Breast epithelium (tissue), 3 donors: Measurements from ENCODE around the gene ALX1.

Source experiments
- POLR2A ChIP-seq: fragments of 450-650 bp; IDR thresholded peaks from one replicate; pipeline ENCODE4 v1.6.1; 2016; ENCODE audit warnings: antibody characterized with exemption, mild to moderate bottlenecking, moderate library complexity
- POLR2AphosphoS5 ChIP-seq, 3 donors: sonication (generic); formaldehyde crosslinking; IDR thresholded peaks; one replicate each; pipeline ENCODE4 v1.6.1; 2017; ENCODE audit warnings: antibody characterized with exemption in 3 of 3
- TF ChIP-seq, protein P1 (sequence below), 3 donors: fragments of 450-650 bp; IDR thresholded peaks; one replicate each; pipeline ENCODE4 v1.5.1; 2016 to 2017; ENCODE audit warnings: antibody characterized with exemption in 3 of 3, mild to moderate bottlenecking in 3 of 3, moderate library complexity in 3 of 3

DNA sequence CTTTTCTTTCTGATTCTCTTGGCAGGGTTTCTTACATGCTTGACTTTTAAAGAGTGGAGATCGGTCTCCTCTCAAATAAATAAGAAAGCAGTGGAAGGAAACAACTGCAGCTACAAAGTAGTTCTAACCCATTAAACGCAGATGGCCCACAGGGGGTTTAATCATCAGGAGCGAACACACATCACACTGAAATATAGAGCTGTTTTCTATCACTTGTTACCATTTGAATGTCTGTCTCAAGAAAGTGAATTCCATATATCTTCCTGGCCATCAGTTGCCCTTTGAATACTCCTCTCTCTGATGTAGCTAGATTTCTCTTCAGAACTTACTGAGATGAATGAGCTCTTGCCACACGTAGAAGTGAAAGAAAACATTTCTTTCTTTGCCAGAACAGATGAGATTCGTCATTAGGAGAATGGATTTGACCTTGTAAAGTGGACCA, 29.1 kb downstream of the ALX1 start:
- TF ChIP-seq, protein P1, sequence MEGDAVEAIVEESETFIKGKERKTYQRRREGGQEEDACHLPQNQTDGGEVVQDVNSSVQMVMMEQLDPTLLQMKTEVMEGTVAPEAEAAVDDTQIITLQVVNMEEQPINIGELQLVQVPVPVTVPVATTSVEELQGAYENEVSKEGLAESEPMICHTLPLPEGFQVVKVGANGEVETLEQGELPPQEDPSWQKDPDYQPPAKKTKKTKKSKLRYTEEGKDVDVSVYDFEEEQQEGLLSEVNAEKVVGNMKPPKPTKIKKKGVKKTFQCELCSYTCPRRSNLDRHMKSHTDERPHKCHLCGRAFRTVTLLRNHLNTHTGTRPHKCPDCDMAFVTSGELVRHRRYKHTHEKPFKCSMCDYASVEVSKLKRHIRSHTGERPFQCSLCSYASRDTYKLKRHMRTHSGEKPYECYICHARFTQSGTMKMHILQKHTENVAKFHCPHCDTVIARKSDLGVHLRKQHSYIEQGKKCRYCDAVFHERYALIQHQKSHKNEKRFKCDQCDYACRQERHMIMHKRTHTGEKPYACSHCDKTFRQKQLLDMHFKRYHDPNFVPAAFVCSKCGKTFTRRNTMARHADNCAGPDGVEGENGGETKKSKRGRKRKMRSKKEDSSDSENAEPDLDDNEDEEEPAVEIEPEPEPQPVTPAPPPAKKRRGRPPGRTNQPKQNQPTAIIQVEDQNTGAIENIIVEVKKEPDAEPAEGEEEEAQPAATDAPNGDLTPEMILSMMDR (IDR thresholded peaks at IDR 0.05) = no peak
- TF ChIP-seq POLR2A (no peak), POLR2AphosphoS5 (IDR thresholded peaks at IDR 0.05) (no peak)
